Fibroblast of gingiva (primary cell): ENCODE data around the gene TP53TG5.
"Not testable (repeated sequence)": the region's sequence is repeated elsewhere in the genome, so short reads cannot be mapped to it uniquely, and the experiment has no call there.

ENCODE experiments used
- DNase-seq: peaks from one replicate; pipeline ENCODE4 v3.0.0-alpha.2; 2011; ENCODE audit warnings: low read depth

The TP53TG5 gene

GRCh38 chr20:45366192-45366591 is 11.9 kb downstream of the TP53TG5 start:
- no peak for DNase-seq

GRCh38 chr20:45365444-45365970 is 12.6 kb downstream of the TP53TG5 start:
- DNase-seq: no peak

GRCh38 chr20:45363611-45364492 is 14.3 kb downstream of the TP53TG5 start:
- DNase-seq: no peak

GRCh38 chr20:45362804-45363610 is 15.1 kb downstream of the TP53TG5 start, which contains the start of gene SYS1:
SYS1 (plus strand) TSS chr20:45363156; CDS start chr20:45363532, 376 bp downstream.
- peak; percentile 98 for DNase-seq

- DNase-seq: no peak
These were observed 16.3 kb downstream of the TP53TG5 start for GRCh38 chr20:45361793-45362192.

- no peak for DNase-seq
These were observed 18.5 kb downstream of the TP53TG5 start for GRCh38 chr20:45359406-45360148.

- peak; percentile 89 for DNase-seq
These were observed 19.1 kb downstream of the TP53TG5 start for GRCh38 chr20:45359069-45359405.

GRCh38 chr20:45358282-45359068 is 19.6 kb downstream of the TP53TG5 start:
- DNase-seq: peak; percentile 91

GRCh38 chr20:45355209-45356084 is 22.7 kb downstream of the TP53TG5 start:
- DNase-seq: peak; percentile 58

- DNase-seq: no peak
These were observed 23.5 kb downstream of the TP53TG5 start for GRCh38 chr20:45354423-45355208.

GRCh38 chr20:45353746-45354145 is 24.4 kb downstream of the TP53TG5 start:
- no peak for DNase-seq

- DNase-seq: no peak
These were observed 25.4 kb downstream of the TP53TG5 start for GRCh38 chr20:45352729-45353128.

GRCh38 chr20:45350795-45351194 is 27.3 kb downstream of the TP53TG5 start:
- DNase-seq: not testable (repeated sequence)

- DNase-seq: no peak
These were observed 27.9 kb downstream of the TP53TG5 start for GRCh38 chr20:45350217-45350616.

- peak; percentile 74 for DNase-seq
These were observed 30.0 kb downstream of the TP53TG5 start, which contains the start of gene SDC4 for GRCh38 chr20:45347936-45348778. SDC4 (minus strand) TSS chr20:45348424; CDS start chr20:45348384, 40 bp downstream.

- no peak for DNase-seq
These were observed 30.7 kb downstream of the TP53TG5 start for GRCh38 chr20:45347297-45347935.

- no peak for DNase-seq
These were observed 31.3 kb downstream of the TP53TG5 start for GRCh38 chr20:45346851-45347250.

GRCh38 chr20:45346291-45346718 is 31.8 kb downstream of the TP53TG5 start:
- DNase-seq: no peak
